T-helper 1 cell (primary cell): ENCODE data around the gene MAGI2.
A peak's percentile ranks its signal among the peaks of the same experiment; 100 is the strongest.

ENCODE experiments used
- DNase-seq, 5 donors: peaks; one replicate each; pipeline ENCODE4 v3.0.0-alpha.2; 2012 to 2020

Gene MAGI2

DNA sequence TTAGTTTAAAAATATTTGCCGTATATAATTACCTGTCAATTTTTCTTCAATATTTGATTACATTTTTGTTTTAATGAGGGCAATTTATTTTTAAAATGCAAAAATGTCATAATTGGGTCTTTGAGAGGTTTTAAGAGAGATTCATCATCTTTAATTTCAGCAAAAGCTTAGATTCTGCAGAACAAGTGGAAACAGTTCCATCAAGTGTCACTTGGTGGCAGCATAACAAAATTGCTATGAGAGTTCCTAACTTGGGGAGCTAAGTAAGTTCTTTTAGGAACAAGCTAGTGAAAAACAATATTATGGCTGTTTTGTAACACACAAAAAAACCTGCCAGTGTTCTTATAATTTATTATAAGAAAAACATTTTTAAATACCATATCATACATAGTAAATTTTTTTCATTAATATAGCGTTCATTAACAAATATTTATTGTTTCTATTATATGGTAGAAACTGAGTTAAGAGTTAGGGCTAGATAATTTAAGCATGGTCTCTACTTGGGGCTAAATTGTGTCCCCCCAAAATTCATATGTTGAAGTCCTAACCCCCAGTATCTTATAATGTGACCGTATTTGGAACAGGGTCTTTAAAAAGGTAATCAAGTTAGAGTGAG lies 155.2 kb downstream of the MAGI2 start:
- no peak for DNase-seq

DNA sequence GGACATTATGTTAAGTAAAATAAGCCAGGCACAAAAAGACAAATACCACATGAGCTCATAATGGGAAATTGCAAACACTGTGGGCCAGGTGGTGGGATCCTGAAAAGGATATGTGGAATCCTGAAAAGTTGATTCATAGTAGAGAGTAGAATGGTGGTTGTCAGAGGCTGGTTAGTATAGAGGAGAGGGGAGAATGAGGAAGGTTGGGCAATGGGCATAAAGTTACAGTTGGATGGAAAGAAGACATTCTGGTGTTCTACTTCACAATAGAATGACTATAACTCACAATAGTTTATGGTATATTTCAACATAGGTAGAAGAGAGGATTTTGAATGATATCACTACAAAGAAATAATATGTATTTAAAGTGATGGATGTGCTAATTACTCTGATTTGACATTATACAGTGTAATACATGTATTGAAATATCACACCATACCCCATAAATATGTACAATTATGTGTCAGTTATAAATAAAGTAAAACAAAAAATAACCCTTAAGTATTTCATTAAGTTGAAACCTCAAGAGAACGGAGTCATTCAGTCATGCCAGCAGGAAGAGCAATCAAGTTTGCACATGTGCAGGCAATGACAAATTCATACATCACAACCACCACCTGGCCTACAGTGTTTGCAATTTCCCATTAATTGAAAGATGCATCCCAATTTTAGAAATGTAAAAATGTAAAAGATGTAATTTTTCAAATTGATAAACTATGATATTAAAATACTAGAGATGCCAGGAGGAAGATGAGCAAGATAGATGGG lies 156.7 kb downstream of the MAGI2 start:
- DNase-seq, result no peak

DNA sequence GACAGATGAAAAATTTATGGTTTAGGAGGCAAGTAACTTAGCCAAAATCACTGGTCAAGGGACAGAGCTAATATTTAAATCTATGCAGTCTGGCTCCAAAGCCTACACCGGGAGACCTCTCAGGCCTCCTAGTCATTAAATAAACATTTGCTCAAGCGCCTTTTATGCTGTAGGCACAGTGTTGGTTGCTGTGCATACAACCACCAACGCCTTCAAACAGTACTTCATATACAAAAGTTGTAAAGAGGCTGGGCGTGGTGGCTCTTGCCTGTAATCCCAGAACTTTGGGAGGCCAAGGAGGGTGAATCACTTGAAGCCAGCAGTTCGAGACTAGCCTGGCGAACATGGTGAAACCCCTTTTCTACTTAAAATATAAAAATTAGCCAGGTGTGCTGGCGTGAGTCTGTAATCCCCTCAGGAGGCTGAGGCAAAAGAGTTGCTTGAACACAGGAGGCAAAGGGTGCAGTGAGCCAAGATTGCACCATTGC lies 159.8 kb downstream of the MAGI2 start:
- DNase-seq, result no peak

DNA sequence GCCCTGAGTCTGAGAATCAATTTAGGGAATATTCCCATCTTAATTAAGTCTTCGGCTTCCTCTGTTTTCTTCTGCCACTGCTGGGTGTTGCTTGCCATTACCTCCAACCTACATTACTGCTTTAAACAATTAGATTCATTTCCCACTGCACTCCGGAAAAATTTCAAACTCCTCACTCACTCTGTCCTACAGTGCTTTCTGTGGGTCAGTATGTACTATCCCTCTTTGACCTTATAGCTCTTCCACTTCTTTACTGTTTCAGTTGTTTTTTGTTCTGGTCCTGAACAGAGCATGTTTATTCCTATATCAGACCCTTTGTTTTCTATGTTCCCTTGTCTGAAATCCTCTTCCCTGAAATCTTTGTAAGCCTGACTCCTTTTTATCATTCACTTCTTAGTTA lies 160.6 kb downstream of the MAGI2 start:
- DNase-seq, result no peak

GRCh38 chr7:79291498-79291865 lies 162.0 kb downstream of the MAGI2 start:
- DNase-seq, result no peak

- DNase-seq, result no peak
Observed at GRCh38 chr7:79290841-79291497, 162.5 kb downstream of the MAGI2 start.

- no peak for DNase-seq
Observed at GRCh38 chr7:79290398-79290797, 163.1 kb downstream of the MAGI2 start.

DNA sequence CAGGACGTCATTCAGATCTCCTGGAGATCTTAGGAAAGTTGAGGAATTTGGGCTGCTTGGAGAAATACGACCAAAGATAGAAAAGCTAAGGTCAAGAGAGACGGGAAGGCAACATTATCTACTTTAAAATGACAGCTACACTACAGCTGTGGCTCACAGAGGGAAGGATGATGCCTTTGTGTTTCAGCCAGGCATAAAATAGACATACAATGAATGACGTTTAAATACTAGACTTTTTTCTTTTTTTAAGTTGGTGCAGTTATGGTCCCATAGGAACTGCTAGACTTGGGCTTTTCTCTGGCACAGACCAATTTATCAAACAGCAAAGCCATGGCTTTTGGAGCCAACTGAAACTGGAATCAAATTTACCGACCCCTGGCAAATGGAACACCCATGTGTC lies 164.8 kb downstream of the MAGI2 start:
- no peak for DNase-seq

DNA sequence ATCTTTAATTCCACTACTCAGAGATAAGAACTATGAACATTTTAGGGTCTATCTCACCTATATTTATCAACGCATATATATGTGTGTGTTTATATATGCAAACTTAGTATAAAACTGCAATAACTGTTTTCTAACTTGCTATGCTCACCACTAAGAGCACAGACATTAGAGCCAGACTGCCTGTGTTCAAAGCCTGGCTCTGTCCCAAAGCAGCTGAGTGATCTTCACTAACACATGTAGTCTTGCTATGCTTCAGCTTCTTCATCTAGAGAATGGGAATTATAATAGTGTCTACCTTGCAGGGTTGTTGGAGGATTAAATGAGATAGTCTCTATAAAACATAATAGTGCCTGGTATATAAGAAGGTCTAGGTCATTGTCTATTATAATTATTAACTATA lies 165.5 kb downstream of the MAGI2 start:
- DNase-seq, result no peak

DNA sequence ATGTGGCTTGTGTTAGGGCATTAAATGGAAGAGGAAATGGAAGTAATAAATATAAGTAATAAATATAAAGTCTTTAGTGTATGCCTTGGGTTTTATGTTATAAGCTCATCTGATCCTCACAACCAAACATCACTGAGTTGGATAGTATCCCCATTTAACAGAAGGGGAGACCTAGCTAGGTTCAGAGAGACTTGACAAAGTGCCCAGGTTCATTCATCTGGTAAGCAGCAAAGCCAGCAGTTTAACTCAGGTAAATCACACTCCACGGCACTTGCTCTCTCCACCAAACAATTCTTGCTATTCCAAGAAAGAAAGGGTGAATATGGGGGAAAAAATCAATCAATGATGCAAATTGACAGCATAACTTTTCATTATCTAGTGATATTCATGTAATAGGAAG lies 167.3 kb downstream of the MAGI2 start:
- no peak for DNase-seq

DNA sequence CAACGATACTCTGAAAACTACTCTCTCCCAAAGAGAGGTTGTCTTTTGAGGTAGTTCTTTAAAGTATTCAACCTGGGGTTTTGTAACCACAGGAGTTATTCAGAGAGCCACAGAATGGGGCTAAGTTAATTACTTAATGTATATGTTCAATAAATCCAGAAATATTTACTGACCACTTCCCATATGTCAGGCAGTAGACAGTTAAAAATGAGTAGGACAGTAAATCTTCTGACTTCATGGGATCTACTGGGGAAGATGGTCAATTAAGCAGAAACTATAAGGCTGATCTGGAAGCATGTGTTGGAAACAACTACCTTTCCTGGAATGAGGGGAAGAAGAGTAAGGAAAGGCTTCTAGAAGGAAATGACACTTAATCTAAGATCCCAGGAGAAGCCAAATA lies 167.7 kb downstream of the MAGI2 start:
- DNase-seq, result no peak

DNA sequence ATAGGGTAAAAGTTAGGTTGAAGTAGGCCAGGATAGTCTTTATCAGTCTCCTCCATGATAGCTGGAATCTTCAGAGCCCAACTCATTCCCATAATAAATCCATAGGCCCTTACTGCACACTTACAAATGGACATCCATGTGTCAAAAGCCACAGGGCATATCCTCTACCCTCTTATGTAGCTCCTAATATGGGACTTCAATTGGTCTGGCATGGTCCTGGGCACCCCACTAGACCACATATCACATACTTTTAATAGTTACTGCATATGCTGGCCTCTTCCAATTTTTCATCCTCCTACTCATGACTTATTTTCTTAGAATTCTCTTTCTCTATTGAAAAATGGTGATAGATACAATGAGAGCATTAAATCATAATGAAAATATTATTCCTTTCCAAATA lies 169.3 kb downstream of the MAGI2 start:
- DNase-seq, result no peak

- no peak for DNase-seq
Observed at GRCh38 chr7:79282882-79283602, 170.4 kb downstream of the MAGI2 start.

GRCh38 chr7:79282070-79282694 lies 171.3 kb downstream of the MAGI2 start:
- no peak for DNase-seq

- no peak for DNase-seq
Observed at GRCh38 chr7:79281426-79281825, 172.0 kb downstream of the MAGI2 start.

DNA sequence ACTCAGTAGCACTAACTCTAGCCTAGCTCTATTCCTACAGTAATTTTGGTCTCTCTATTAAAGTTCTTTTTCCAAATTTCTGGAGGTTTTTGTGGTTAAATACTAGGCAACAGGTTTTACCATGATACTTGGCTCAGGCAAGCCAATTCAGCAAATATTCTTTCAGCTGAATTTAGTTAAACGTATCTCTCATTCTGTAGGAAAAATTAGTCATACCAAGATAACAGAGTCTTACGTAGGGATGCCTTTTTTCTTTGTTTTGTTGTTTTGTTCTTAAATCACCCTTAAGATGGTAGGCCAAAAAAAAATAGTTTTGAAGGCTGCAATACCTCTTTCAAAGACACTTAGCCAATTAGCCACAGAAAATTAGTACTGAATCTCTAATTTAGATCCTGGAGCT lies 180.5 kb downstream of the MAGI2 start:
- DNase-seq, result no peak

GRCh38 chr7:79272066-79272669 lies 181.3 kb downstream of the MAGI2 start:
- peak in 1 of 5 donors; percentile 2 for DNase-seq

GRCh38 chr7:79268730-79269129 lies 184.7 kb downstream of the MAGI2 start:
- DNase-seq, result no peak

- DNase-seq, result no peak
Observed at GRCh38 chr7:79258826-79259225, 194.6 kb downstream of the MAGI2 start.

- DNase-seq, result no peak
Observed at GRCh38 chr7:79257959-79258358, 195.5 kb downstream of the MAGI2 start.

GRCh38 chr7:79245623-79246249 lies 207.7 kb downstream of the MAGI2 start:
- DNase-seq, result no peak

DNA sequence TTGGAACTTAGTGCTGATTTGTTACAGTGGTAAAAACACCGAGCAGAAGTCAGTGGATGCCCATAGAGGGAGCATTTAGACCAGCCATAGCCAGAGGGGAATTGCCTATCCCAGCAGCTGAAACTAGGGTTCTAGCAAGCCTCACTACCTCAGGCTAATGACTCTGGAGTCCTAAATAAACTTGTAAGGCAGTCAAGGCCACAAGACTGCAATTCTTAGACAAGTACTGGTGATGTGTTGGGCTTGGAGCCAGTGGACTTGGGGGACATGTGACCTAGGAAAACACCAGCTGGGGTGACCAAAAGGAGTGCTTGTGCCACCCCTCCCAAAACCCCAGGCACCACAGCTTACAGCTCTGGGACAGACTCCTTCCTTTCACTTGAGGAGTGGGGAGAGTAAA lies 209.0 kb downstream of the MAGI2 start:
- DNase-seq, result no peak
